GM18519 (cell line): ENCODE measurements around the gene ADAMTS19.
A peak's percentile ranks its signal among the peaks of the same experiment; 100 is the strongest.
"Not testable (repeated sequence)": the region's sequence is repeated elsewhere in the genome, so short reads cannot be mapped to it uniquely, and the experiment has no call there.

ENCODE experiments used
- ATAC-seq: cut with Tn5 transposase; IDR thresholded peaks from one replicate; pipeline ENCODE4 v1.9.1; 2021; ENCODE audit warnings: mild to moderate bottlenecking, moderate library complexity; ENCODE audit not compliant: unreplicated experiment, low FRiP score

Gene ADAMTS19, protein sequence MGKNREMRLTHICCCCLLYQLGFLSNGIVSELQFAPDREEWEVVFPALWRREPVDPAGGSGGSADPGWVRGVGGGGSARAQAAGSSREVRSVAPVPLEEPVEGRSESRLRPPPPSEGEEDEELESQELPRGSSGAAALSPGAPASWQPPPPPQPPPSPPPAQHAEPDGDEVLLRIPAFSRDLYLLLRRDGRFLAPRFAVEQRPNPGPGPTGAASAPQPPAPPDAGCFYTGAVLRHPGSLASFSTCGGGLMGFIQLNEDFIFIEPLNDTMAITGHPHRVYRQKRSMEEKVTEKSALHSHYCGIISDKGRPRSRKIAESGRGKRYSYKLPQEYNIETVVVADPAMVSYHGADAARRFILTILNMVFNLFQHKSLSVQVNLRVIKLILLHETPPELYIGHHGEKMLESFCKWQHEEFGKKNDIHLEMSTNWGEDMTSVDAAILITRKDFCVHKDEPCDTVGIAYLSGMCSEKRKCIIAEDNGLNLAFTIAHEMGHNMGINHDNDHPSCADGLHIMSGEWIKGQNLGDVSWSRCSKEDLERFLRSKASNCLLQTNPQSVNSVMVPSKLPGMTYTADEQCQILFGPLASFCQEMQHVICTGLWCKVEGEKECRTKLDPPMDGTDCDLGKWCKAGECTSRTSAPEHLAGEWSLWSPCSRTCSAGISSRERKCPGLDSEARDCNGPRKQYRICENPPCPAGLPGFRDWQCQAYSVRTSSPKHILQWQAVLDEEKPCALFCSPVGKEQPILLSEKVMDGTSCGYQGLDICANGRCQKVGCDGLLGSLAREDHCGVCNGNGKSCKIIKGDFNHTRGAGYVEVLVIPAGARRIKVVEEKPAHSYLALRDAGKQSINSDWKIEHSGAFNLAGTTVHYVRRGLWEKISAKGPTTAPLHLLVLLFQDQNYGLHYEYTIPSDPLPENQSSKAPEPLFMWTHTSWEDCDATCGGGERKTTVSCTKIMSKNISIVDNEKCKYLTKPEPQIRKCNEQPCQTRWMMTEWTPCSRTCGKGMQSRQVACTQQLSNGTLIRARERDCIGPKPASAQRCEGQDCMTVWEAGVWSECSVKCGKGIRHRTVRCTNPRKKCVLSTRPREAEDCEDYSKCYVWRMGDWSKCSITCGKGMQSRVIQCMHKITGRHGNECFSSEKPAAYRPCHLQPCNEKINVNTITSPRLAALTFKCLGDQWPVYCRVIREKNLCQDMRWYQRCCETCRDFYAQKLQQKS

DNA sequence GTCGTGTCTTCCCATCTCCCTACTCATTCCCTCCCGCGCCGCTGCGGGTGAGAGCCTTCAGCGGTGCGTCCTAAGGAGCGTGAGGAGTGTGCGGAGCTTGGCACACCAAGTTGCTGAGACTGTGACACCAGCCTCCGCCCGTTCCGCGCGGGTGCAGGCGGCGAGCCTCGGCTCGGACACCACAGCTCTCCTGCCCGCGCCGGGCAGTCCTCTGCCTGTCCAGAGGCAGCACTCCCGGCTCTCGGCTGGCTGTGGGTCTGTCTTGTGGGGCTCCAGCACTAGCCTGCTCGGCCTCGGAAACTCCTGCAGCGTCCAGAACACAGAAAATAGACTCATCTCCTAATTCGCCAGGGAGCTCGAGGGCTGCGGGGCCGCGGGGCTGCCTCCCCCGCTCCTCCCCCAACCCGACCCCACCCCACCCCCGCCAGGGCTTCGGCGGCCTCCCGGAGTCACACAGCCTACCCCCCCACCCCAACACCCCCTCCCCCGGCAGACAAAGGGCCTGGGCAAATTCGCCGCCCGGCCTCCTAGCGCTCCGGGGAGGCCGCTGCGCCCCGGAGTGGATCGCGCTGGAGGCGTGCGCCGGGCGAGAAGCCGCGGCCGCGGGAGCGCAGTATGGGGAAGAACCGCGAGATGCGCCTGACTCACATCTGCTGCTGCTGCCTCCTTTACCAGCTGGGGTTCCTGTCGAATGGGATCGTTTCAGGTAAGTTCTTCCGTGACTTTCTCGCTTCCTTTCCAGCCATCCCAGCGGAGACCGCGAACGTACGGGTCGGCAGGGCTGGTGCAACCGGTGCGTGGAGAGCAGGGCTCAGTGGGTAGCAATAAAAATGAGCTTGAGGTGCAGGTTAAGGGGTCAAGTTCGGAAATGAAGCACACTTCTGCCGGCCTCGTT, at the start of gene ADAMTS19:
Gene ADAMTS19 (plus strand): TSS at position 522 of the 895 bp plus-strand sequence. CDS start 94 bp downstream, at position 616.
- ATAC-seq = no peak

DNA sequence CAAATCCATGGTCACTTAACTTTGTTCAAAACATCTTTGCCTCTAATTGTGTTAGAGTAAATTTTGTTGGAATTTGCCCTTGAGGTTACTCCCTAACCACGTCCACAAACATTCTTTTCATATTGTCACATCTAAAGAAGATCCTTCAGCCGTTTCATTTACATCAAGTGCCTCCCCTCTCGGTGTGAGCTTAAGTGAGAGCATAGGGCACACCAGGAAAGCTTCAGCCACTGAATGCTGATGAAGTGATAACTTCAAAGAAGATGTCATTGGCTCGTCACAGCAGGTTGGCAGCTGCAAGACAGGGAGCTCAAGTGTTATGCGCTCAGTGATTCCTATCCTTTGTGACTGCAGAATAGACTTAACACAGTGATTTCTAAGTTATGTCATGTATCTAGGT, 49.6 kb upstream of the ADAMTS19 start:
- ATAC-seq = no peak

DNA sequence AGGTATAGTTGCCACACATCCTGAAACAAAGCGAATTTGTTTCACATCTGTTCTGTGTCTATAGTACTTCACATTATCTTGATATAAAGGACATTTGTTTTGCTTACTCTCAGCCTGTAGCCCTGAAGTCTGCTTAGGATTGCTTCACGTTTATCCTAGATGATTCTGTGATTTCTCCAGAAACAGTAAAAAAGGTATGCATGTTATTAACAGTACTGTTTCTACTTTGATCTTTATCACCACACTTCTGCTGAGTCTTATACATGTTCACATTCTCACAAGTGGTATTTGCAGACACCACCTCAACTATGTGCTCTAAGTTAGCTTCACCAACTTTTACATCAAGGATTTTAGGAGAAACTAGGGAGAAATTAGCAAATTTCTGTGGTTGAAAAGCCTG, 47.4 kb upstream of the ADAMTS19 start:
- no peak for ATAC-seq

DNA sequence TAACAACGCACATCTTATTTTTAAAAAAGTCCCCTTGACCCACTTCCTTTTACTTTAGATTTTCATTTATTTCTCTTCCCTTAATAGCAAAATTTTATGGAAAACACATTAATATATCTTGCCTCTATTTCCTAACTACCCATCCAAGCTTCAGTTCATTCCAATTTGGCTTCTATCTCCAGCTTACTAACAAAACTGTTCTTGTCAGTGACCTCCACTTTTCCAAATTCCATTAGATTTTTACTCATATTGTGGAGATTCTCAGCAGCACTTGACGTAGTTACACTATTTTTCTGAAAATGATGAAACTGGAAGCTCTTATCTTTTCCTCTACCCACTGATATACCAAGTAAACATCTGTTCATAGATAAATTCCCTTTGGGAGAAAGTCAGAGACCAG, 46.5 kb upstream of the ADAMTS19 start:
- no peak for ATAC-seq

DNA sequence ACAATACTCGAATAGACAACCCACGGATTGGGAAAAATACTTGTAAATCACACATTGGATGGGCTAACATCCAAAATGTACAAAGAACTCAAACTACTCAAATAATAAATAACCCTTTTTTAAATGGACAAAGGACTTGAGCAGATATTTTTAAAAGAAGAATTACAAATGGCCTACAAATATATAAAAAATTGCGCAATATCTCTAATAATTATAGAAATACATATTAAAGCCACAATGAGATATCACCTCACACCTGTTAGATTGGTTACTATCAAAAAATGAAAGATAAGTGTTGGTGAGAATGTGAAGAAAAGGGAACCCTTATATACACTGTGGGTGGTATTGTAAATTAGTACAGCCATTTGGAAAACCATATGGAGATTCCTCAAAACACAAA, 40.8 kb upstream of the ADAMTS19 start:
- no peak for ATAC-seq

DNA sequence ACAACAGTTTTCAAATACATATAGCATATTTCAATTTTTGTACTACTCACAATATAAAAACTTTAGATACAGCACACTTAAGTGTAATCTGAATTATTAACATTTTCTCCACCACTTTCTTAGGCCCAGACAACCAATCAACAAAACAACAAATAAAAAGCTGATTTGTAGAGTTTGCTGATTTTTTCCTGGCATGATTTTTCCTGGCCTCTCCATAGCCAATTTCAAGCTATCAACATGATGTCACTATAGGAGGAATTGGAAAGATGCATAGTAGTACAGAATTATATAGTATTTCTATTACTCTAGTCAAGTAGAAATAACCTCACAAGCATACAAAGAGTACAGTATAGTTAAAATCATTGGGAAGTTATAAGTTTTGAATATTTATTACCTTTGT, 35.1 kb upstream of the ADAMTS19 start:
- no peak for ATAC-seq

DNA sequence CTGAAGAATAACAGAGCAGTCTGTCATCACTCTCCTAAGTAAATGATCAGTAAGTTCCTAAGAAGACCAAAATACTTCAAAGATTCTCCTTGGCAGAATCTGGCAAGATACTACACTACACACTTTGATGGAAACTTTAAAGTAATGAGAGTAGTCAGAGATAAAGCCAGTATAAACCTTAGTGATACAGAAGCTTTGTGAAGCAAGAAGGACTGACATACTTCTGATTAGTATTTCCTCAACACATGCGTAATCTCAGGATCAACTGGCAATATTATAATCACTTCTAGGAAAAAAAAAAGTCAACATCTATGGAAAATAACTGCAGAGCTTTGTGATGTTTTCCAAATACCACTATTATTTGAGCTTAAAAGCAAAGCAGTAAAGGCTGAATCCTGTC, 34.0 kb upstream of the ADAMTS19 start:
- ATAC-seq = no peak

DNA sequence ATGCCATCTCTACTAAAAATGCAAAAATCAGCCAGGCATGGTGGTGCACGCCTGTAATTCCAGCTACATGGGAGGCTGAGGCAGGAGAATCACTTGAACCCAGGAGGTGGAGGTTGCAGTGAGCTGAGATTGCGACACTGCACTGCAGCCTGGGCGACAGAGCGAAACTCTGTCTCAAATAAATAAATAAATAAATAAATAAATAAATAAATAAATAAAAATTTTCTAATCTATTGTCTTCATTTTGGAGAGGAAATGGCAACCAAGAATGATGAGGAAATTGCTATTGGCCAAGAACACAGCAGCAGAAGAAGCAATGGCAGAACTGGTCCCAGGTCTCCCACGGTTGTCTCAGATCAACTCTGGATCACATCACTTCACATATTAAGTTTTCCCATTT, 31.5 kb upstream of the ADAMTS19 start:
- ATAC-seq = not testable (repeated sequence)

DNA sequence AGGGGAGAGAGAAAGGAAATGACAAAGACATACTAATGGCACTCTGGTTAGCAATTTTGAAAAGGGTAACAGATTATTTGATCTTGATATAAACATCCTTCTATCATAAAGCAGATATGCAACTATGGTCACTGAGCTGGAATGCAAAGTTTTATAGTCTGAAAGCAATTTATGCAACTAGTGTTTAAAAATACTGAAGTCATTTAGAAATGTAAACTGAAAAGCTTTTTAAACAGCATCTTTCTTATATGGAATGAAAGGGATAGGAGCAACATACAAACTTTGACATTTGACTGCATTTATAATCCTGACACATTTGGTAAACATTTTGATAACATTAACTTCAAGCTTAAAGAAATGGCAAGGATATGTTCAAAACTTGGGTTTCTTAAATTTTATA, 28.7 kb upstream of the ADAMTS19 start:
- ATAC-seq = no peak

DNA sequence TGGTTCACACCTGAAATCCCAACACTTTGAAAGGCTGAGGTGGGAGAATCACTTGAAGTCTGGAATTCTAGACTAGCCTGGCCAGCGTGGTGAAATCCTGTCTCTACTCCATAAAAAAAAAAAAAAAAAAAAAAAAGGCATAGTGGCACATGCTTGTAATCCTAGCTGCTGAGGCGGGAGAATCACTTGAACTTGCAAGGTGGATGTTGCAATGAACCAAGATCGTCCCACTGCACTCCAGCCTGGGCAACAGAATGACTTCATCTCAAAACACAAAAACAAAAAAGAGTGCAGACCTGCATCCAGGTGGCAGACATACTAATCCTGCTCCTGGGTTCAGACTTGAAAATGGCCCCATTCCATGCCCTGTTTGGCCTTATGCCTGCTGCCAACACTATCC, 21.8 kb upstream of the ADAMTS19 start:
- no peak for ATAC-seq

DNA sequence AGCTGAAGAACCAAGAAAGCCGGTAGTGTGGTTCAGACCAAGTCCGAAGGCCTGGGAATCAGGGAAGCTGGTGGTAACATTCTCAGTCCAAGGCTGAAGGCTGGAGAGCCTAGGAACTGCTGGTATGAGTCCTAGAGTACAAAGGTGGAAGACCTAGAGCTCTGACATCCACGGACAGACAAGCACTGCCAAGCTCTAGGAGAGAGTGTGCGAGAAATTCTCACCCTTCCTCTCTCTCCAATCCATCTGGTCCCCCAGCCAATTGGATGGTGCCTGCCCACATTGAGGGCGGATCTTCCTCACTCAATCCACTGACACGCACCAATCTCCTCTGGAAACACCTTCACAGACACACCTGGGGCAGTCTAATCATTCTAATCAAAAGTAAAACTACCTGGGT, 19.7 kb upstream of the ADAMTS19 start:
- no peak for ATAC-seq

DNA sequence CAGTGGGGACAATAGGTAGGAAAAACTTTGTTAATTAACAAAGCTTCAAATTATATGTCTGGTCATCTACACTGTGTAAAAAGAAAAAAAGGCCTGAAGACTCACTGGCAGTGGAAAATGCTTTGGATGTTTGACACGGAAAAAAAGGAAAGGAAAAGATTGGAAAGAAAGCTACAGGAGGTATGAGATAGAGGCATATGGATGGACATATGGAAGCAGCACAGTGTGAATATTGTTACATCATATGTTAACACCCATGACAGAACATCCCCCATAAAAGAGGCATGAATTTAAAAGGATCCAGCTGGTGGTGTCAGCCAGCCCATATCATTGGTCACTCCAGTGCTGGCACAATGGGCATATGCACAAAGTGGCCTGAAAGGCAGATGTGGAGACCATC, 19.0 kb upstream of the ADAMTS19 start:
- no peak for ATAC-seq

DNA sequence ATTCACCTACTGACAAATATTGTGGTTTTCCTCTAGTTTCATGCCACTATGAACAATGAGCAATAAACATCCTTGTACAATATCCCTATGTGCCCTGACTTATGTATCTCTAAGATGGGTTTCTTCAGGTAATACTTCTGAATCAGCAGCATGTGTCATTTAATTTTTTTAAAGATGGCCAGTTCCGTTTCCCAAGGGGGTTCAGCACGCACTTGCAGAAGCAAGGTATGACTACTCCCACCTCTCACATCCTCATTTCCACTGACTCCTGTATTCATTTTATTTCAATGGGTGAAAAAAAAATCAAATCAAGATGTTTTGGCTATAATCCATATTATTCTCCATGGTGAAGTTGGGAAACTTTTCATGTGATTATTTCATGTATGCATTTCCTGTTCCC, 14.7 kb upstream of the ADAMTS19 start:
- ATAC-seq = peak; percentile 76

DNA sequence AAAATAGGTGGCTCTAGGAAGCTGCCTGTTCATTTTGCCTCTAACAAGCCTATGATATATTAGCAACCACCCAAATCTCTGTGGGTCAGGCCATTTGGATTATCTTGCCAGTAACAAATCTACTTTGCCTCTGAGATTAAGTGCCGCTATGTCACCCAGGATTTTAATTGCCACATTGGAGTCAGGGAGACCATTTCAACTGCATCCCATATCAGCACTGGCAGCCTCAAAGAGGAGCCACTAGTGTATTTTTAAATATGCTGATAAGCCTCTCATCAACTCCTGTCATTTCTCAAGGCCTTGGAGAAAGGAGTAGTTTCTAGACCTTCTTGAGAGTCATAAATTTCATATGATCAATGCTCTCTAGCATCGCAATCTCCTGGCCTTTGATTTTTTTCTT, 12.1 kb upstream of the ADAMTS19 start:
- ATAC-seq = no peak

DNA sequence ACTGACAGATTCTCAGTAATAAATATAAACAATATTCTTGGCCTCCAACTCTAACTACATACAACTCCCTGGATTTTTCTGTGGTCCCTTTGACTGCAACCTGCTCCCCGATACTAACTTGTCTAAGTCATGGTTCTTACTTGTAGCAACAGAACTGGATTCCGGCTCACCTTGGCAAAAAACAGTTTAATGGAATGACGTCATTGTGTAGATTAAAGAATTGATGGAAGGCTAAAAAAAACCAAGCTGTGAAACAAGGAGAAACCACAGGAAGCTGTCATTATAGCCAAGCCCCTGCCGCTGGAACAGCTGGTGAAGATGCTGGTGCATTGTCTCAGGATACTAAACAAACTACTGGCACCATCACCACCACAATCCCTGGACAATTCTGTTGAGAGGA, 11.4 kb upstream of the ADAMTS19 start:
- ATAC-seq = no peak

DNA sequence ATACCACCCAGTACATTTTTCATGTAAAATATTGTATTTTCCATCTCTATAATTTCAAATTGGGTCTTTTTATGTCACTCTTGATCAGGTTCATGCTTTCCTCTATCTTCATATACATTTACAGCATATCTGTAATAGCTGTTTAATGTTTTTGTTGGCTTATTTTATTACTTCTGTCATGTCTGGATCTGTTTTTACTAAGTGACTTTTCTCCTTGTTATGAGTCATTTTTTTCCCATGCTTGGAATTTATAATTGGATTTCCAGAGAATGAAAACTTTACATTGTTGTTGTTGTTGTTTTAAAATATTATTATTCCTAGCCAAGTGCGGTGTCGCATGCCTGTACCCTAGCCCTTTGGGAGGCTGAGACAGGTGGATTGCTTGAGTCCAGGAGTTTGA, 5.6 kb upstream of the ADAMTS19 start:
- no peak for ATAC-seq

DNA sequence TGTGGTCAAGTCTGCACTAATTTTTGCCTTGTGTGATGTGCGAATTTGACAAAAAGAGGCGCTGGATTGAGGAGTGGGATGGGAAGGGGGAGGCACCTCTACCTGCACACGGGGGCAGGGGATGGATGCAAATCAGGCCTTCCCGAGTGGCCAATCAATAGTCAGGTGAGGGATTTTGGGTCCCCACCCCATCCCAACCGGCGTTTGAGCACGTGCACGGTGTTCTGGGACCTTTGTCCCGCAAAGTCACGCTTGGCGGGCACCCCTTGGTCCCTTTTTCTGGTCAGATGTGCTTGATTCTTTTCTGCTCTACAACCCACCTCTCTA, 685 bp upstream of the ADAMTS19 start:
- ATAC-seq = no peak

DNA sequence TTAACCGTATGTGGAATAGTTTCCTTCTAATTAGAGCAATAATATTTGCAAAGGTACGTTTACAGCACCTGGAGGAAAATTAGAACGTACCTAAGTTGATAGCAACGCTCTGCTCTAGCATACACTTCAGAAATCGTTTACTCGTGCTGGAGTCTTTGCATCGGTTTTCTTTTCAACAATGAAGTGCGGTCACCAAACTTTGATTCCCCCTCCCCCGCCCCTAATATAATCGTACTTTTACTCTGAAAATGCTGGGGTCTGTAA, 506 bp downstream of the ADAMTS19 start:
- ATAC-seq = no peak

DNA sequence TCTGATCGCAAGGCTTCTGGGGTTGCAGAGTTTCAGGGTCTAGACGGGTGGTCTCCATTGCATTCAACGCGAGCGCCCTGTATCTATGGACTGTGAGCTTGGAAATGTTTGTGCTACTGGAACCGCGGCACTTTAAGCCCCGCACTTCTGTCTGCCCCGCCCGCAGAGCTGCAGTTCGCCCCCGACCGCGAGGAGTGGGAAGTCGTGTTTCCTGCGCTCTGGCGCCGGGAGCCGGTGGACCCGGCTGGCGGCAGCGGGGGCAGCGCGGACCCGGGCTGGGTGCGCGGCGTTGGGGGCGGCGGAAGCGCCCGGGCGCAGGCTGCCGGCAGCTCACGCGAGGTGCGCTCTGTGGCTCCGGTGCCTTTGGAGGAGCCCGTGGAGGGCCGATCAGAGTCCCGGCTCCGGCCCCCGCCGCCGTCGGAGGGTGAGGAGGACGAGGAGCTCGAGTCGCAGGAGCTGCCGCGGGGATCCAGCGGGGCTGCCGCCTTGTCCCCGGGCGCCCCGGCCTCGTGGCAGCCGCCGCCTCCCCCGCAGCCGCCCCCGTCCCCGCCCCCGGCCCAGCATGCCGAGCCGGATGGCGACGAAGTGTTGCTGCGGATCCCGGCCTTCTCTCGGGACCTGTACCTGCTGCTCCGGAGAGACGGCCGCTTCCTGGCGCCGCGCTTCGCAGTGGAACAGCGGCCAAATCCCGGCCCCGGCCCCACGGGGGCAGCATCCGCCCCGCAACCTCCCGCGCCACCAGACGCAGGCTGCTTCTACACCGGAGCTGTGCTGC, 1.0 kb downstream of the ADAMTS19 start:
- no peak for ATAC-seq
